GM12875 (cell line): ENCODE data around the gene ABCA13.

Experiments
- H3K4me3 ChIP-seq: one replicate; pipeline ENCODE4 v1.5.1; 2011; ENCODE audit warnings: low read depth, low read length, control low read depth
- CTCF ChIP-seq: IDR thresholded peaks from 2 replicates; pipeline ENCODE4 v1.5.1; 2011; ENCODE audit warnings: low read depth, mild to moderate bottlenecking, control low read depth, inconsistent platforms, low read length, moderate library complexity, borderline replicate concordance; ENCODE audit not compliant: insufficient read depth

The ABCA13 gene

GRCh38 chr7:48664241-48664640 is 493.0 kb downstream of the ABCA13 start:
- no peak overlapping the region for H3K4me3 ChIP-seq
- no peak for TF ChIP-seq CTCF

- no peak for TF ChIP-seq CTCF
- H3K4me3 ChIP-seq, result no peak overlapping the region
Measured at GRCh38 chr7:48665353-48666135, 494.3 kb downstream of the ABCA13 start.

- no peak for TF ChIP-seq CTCF
- H3K4me3 ChIP-seq, result no peak overlapping the region
Measured at GRCh38 chr7:48667407-48667806, 496.1 kb downstream of the ABCA13 start.

- TF ChIP-seq CTCF, result no peak
- no peak overlapping the region for H3K4me3 ChIP-seq
Measured at GRCh38 chr7:48671656-48672055, 500.4 kb downstream of the ABCA13 start.

- TF ChIP-seq CTCF, result no peak
Measured at GRCh38 chr7:48681006-48681405, 509.7 kb downstream of the ABCA13 start.

GRCh38 chr7:48691788-48692187 is 520.5 kb downstream of the ABCA13 start:
- no peak overlapping the region for H3K4me3 ChIP-seq
- no peak for TF ChIP-seq CTCF

More at GRCh38 chr7:48681006-48681405, 509.7 kb downstream of the ABCA13 start:
- no peak overlapping the region for H3K4me3 ChIP-seq
